ENCODE data around the gene OTOF.

OTOF gene

GRCh38 chr2:26477911-26478253 lies at the start of gene OTOF:
TSS of gene OTOF (minus strand) at chr2:26478124.
- Mint-ChIP-seq H3K36me3 (ENCODE audit: low read depth) (no peaks in the 10 kb centered on the region), H3K9me3 (no peaks in the 10 kb centered on the region), H3K4me3 (peak within 1 kb of the TSS in 1 of 3 experiments; percentile 55), H3K27me3 (ENCODE audit: low read depth) (no peaks in the 10 kb centered on the region), H3K4me1 (peaks cover 25% of the 10 kb centered on the region), H3K27ac (peak within 1 kb of the TSS in 1 of 3 experiments; percentile 56)
- TF ChIP-seq CTCF (IDR thresholded peaks at IDR 0.05; ENCODE audit: unreplicated experiment in 3 of 3) = no peak

- Mint-ChIP-seq H3K36me3 (ENCODE audit: low read depth) (no peaks in the 10 kb centered on the region), H3K4me1 (peaks cover 6% of the 10 kb centered on the region), H3K4me3 (no peak overlapping the region), H3K27me3 (ENCODE audit: low read depth) (peaks cover 12% of the 10 kb centered on the region), H3K27ac (no peak overlapping the region), H3K9me3 (no peaks in the 10 kb centered on the region)
- no peak for TF ChIP-seq CTCF (IDR thresholded peaks at IDR 0.05; ENCODE audit: unreplicated experiment in 3 of 3)
Observed at GRCh38 chr2:26526589-26526988, 48.7 kb upstream of the OTOF start.

- Mint-ChIP-seq H3K27ac (no peak overlapping the region), H3K9me3 (no peaks in the 10 kb centered on the region), H3K27me3 (ENCODE audit: low read depth) (peaks cover 17% of the 10 kb centered on the region), H3K4me1 (peaks cover 6% of the 10 kb centered on the region), H3K4me3 (no peak overlapping the region), H3K36me3 (ENCODE audit: low read depth) (no peaks in the 10 kb centered on the region)
- no peak for TF ChIP-seq CTCF (IDR thresholded peaks at IDR 0.05; ENCODE audit: unreplicated experiment in 3 of 3)
Observed at GRCh38 chr2:26526105-26526504, 48.2 kb upstream of the OTOF start.

GRCh38 chr2:26523750-26524149 lies 45.8 kb upstream of the OTOF start:
- TF ChIP-seq CTCF (IDR thresholded peaks at IDR 0.05; ENCODE audit: unreplicated experiment in 3 of 3) = no peak
- peaks cover 21% of the 10 kb centered on the region for H3K27me3 Mint-ChIP-seq (ENCODE audit: low read depth)
- H3K27ac Mint-ChIP-seq = no peak overlapping the region
- H3K9me3 Mint-ChIP-seq = no peaks in the 10 kb centered on the region
- no peak overlapping the region for H3K4me3 Mint-ChIP-seq
- no peaks in the 10 kb centered on the region for H3K4me1 Mint-ChIP-seq
- no peaks in the 10 kb centered on the region for H3K36me3 Mint-ChIP-seq (ENCODE audit: low read depth)

GRCh38 chr2:26522751-26523171 lies 44.8 kb upstream of the OTOF start:
- TF ChIP-seq CTCF (IDR thresholded peaks at IDR 0.05; ENCODE audit: unreplicated experiment in 3 of 3) = no peak
- H3K36me3 Mint-ChIP-seq (ENCODE audit: low read depth) = no peaks in the 10 kb centered on the region
- no peak overlapping the region for H3K27ac Mint-ChIP-seq
- H3K9me3 Mint-ChIP-seq = no peaks in the 10 kb centered on the region
- peaks cover 23% of the 10 kb centered on the region for H3K27me3 Mint-ChIP-seq (ENCODE audit: low read depth)
- no peak overlapping the region for H3K4me3 Mint-ChIP-seq
- H3K4me1 Mint-ChIP-seq = no peaks in the 10 kb centered on the region

- no peak for TF ChIP-seq CTCF (IDR thresholded peaks at IDR 0.05; ENCODE audit: unreplicated experiment in 3 of 3)
- Mint-ChIP-seq H3K27me3 (ENCODE audit: low read depth) (peaks cover 24% of the 10 kb centered on the region), H3K27ac (no peak overlapping the region), H3K9me3 (no peaks in the 10 kb centered on the region), H3K4me3 (no peak overlapping the region), H3K4me1 (no peaks in the 10 kb centered on the region), H3K36me3 (ENCODE audit: low read depth) (no peaks in the 10 kb centered on the region)
Observed at GRCh38 chr2:26522325-26522724, 44.4 kb upstream of the OTOF start.
